Measurements from ENCODE around the gene AHDC1.
"Not testable (repeated sequence)": the region's sequence is repeated elsewhere in the genome, so short reads cannot be mapped to it uniquely, and the experiment has no call there.

AHDC1 gene

DNA sequence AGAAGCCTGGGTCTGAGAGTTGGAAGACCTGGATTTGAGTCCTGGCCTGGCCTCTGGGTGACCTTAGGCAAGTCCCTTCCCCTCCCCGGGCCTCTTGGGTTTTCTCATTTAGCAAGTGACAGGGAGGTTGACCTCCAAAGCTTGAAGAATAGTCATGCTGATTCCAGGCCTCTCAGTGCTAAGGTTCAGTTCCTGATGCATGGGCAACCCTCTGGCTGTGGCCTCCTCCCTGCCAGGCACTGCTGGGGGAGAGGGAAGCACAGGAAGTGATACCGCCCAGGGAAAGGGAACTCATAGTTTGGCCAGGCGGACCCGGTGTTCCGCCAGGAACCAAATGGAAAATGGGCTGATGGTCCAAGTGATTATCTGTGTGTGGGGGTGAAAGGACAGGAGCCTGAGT is 90.4 kb downstream of the AHDC1 start:
- no peak for DNase-seq (ENCODE audit: low read depth)

DNA sequence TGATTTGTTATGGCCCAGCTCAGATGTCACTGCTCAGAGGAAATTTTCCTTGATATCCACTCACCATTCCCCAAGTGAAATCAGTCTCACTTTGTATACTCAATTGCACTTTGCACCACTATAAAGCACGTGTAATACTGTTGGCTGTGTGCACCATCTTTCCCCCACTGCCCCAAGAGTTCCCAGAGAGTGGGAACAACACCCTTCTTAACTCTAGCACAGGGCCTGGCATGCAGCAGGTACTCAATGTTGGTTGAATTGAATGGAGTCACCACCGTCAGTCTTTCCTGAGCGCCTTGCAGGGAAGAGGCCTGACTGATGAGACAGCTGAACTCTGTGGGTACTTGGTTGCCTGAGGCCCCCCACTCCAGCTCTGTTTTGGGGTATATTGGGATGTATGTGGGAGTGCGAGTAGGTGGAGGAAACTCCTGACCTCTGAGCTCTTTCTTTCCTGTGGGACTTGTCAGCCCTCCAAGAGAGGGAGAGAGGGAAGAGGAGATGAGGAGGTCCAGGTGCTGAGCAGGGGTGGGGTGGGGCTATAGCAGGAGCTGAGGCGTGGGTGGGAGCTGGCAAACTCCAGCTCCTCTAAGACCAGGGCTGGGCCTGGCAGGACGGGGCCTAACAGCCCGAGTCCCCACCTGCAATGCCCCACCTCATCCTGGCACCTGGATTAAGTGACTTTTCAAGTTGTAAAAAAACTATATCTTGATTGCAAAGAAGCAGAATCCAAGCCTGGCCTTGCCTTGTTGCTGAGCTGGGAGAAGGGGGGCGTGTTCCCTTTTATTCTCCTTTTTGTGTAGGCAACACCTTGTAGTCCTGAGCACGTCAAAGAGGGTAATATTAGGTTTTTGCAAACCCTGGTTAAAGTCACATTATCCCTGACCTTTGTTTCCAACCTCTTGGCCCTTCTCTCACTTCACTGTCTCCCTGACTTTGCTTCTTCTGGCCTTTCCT is 94.5 kb downstream of the AHDC1 start:
- DNase-seq (ENCODE audit: low read depth): no peak

DNA sequence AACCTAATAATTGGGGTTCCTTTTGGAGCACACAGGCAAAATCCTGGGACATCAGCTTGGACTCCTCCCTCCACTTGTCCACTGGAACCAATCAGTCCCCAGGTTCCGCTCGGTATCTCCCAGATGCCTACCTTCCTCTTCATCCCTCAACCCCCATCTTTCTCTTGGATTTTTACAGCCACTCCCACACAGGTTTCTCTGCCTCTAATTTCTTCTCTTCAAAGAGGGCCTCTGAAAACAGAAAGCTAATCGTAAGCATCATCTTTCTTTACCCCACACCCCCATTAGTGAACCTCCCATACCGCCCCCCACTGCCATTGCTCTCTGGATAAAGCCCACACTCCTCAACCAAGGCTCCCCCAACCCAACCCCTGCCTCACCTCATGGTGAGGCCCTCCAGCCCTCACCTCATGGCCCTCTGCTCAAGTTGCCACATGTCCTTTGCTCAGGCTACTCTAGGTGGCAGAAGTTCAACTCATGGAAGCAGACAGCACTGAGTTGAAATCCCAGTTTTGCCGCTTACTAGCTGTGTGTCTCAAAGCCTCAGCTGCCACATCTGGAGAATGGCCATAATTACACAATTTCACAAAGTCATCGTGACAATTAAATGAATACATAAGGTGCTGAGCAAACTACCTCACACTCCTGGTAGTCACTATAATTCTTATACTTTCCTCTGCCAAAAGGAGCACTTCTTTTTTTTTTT is 95.8 kb downstream of the AHDC1 start:
- no peak for DNase-seq (ENCODE audit: low read depth)

DNA sequence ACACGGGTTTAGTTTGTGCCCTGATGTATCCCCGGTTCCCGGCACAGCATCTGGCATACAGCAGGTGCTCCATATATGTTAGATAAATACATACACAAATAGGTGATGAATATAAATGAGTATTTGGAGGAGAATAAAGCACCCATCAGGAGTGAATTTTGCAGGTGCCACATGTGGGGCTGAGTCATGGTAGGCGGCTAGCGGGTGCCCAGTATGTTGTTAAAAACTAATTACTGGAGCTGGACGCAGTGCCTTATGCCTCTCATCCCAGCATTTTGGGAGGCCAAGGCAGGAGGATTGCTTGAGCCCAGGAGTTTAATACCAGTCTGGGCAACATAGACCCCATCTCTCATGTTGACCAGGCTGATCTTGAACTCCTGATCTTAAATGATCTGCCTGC is 97.2 kb downstream of the AHDC1 start:
- no peak for DNase-seq (ENCODE audit: low read depth)

DNA sequence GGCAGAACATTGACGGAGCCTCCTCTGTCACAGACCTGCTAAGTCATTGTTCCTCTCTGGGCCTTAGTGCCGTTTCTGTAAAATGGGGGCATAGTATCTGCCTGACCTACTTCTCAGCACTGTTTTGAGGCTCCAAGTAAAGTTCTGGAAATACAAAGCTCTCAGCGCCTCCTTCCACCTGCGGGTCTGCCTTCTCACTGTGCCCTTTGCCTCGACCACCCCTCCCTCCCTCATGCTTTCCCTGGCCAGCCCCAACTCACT is 98.6 kb downstream of the AHDC1 start:
- DNase-seq (ENCODE audit: low read depth): no peak

DNA sequence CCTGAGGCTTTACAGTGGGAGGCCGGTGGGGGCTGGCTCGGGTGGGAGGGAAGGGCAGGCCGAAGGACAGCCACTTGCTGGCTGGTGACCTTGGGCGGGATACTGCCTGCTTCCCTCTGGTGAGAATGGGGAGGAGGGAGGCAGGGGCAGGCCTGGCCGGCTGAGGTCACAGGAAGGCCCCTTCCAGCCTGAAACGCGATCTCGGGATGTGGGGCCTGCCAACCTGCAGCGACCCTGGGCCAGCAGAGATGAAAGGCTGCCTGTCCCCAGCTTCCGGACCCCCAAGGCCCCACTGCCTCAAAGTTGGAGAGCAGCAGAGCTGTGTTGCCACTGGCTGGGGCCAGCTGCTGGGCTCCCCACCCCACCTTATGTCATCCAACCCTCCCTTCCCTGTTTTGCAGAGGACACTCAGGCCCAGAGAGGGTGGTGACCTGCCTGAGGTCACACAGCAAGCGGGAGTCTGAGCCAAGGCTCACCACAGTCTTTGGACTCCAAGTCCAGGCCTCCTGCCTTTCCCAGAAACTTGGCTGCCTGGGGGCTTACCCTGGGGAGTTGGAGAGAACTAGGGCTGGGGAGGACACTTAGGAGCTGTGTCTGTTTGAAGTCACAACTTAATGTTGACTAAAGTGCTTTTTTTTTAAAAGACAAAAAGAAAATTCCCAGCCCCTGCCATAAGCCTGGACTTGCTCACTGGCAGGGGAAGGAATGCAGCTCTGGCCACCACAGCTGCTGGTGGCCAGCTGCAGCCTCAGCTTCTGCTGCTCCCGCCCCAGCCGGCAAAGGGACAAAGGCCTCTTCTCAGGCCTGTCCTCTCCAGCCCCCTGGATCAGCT is 99.1 kb downstream of the AHDC1 start:
- DNase-seq (ENCODE audit: low read depth): no peak

DNA sequence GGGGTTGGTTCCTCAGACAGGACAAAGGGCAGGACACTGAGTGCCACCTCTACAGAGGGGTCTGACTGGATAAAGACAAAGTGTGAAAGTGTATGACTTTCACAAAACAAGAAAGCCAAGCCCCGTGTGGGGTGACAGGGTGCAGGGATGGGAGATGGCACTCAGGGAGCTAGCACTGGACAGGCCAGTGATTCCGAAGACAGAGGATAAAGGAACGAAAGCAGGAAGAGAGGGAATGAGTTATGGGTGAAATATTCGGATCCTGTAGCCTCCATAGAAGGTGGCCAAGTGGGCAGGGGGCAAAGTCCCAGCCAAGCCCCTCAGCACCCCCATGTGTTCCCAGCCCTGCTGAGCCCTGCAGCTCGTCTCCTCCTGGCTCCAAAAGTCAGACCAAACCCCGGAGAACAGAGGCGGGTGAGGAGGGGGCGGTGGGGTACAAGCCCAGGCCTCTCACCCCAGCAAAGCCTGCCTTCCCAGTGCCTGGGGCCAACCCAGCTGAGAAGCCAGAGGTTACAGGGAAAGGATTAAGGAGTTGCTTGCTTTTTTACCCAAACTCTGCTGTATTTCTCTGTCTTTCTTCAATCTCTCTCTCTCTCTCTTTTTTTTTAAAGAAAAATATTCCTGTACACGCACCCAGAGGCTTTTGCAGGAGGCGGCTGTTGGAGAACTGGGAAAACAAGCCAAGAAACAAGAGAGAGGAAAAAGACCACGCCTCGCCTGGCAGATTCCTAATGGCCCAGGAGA is 99.9 kb downstream of the AHDC1 start:
- DNase-seq (ENCODE audit: low read depth): no peak

DNA sequence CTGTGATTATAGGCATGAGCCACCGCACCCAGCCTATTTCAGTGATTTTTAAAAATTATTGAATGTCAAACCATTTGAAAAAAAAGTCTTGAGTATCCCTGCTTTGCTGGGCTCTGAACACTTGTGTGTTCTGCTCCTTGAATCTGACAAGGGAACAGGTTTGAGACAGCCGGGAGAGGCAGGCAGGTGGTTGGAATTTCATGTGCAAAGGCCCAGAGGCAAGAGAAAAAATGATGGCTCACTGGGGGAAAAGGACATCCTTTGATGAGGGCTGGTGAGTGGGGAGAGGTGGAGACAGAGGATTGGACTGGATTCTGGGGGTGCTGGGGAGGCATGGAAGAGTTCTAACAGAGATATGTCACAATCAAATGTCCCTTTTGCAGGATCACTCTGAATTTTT is 100.9 kb downstream of the AHDC1 start:
- DNase-seq (ENCODE audit: low read depth): no peak

DNA sequence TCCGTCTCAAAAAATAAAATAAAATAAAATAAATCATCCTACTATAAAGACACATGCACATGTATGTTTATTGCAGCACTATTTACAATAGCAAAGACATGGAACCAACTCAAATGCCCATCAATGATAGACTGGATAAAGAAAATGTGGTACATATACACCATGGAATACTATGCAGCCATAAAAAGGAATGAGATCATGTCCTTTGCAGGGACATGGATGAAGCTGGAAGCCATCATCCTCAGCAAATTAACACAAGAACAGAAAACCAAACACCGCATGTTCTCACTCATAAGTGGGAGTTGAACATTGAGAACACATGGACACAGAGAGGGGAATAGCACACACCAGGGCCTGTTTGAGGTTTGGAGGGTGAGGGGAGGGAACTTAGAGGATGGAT is 102.8 kb downstream of the AHDC1 start:
- DNase-seq (ENCODE audit: low read depth): not testable (repeated sequence)

DNA sequence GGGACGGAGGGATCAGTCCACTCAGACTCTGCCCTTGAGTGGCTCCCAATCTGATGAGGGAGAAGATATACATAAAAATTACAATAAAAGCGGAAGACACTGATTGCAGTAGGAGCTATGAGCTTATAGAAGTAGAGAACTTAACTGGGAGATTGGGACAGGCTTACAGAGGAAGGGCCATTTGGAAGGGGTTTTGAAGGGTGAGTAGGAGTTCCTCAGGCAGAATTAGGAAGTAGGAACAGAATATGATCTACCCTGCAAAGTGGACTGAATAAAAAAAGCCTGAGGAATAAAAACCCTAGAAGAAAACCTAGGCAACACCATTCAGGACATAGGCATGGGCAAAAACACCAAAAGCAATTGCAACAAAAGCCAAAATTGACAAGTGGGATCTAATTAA is 104.8 kb downstream of the AHDC1 start:
- no peak for DNase-seq (ENCODE audit: low read depth)

DNA sequence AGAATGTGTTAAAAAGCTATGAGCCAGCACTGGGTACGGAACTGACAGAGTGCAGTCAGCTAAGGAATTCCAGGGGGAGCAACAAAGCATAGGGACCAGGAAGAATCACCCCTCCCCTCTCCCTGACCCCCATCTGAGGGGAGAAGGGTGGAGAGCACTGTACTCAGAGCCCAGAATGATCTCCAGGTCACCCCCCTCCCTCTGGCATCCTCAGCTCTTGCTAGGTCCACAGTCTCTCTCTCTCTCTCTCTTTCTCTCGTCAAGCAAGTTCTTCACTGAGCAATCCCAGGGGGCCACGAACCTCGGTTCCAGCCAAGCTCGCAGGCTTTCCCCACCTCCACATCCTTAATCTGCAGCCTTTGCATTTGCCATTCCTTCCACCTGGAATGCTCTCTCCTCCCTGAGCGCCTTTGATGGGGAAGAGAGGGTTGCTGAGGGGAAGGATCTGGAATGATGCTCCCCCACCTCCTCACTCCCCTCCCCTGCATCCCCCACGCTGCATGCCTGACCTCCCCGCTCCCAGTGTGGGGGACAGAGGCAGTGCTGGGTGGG is 107.3 kb downstream of the AHDC1 start:
- no peak for DNase-seq (ENCODE audit: low read depth)

DNA sequence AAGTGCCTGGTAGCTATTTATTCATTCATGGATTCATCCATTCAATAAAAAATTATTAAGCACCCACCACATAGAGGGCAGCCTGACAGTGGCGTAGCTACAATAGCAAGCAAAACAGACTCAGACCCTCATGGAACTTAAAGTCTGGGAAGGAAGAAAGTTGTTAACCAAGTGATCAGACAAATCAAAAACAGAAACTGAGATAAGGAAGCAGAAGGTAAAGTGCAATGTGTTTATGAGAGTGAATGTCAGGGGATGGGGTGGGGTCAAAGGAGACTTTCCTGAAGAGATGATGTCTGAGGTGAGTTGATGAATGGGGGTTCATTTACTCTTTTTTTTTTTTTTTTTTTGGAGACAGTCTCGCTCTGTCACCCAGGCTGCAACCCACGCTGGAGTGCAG is 111.1 kb downstream of the AHDC1 start:
- no peak for DNase-seq (ENCODE audit: low read depth)

DNA sequence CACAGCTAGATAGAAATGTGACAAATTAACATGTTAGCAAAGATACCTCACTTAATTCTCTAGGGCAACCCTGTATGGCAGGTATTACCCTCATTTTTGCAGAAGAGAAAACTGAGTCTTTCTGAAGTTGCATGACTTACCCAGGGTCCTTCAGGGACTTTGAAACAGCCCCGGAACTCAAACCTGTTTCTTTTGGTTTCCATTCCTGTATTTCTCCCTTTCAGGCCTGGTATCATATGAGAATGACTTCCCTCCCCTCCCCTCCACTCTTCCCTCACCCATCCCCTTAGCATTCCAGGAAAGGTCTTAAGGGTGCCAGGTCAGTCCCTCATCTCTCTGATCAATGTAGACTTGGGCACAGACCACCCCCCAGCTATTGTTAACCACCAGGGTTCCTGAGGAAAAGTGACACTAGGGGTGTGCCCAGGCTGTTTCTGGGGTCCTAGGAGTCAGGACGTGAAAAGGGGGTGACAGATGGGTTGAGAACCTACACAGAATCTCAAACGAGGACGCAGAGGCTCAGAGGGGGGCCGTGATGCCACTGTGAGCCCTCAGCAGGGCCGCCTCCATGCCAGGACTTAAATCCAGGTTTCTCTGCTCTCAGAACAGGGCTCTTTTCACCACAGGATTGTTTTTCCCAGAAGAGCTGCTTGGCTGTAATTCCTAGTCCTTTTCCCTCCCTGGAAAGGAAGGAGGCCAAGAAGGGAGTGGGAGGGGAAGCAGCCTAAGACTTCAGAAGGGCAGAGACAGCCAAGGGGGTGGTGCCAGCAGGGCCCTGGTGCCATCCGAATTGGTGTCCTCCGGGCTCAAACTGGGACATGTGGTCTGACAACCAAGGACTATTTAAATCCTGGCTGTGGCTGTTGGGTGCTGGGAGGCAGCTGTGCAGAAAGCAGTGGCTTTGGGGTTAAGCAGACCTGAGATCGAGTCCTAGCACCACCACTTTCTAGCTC is 111.9 kb downstream of the AHDC1 start:
- DNase-seq (ENCODE audit: low read depth): no peak

DNA sequence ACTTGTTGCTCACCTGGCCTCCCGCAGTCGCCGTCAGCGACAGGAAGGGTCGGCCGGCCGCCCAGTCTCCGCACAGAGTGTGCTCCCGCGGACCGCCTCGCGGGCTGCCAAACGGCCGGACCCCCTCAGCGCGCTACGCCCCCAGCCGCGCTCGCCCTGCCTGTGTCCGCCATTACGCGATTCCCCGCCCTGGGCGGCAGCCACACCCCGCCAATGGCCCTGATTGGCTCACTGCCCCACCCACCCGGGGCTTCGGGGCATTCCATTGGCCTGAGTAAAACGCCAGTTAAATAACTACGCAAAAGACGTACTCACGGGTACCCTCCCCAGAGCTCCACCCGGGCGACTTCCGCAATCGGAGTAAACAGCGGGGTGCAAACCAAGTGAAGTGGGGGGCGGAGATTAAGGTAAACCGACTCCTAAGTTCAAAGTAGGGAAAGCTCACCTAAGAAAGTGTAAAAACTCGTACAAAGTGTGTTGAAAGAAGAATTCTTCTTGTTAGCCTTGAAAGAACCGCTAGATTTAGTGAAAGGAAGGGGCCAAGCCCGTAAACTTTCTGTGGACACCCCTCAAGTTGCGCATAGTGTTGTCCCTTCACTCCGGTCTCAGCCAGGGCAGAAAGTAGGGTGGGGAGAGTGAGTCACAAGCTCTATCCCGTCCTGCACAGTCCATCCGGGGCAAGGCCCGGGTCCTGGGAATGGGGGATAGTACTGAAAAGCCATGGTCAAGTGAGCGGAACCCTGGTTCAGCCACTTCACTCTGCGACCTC is 113.8 kb downstream of the AHDC1 start, which contains the start of gene WASF2:
WASF2 (minus strand) TSS at position 195 of the 769 bp plus-strand sequence. CDS start 61,277 bp downstream, outside the sequence.
- DNase-seq (ENCODE audit: low read depth): peak; percentile 95

DNA sequence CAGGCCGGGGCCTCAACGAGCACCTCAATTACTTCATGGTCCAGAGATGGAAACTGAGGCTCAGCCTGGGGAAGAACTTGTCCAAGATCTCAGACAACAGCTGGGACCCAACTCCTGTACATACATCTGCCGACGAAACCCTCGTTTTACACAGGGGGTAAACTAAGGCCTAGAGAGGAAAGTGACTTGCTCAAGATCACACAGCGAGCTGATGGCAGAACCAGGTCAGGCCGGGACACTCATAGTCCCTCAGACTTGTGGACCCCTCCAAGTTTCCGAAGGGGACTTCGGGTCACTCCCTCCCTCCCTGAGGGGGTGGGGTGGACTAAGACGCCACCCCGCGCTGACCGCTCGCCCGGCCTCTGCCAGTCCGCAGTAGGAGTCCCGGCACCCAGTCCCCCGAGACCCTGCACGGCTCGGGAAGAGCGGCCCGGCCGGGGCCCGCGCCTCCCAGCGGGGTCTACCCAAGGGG is 114.4 kb downstream of the AHDC1 start:
- DNase-seq (ENCODE audit: low read depth): no peak

DNA sequence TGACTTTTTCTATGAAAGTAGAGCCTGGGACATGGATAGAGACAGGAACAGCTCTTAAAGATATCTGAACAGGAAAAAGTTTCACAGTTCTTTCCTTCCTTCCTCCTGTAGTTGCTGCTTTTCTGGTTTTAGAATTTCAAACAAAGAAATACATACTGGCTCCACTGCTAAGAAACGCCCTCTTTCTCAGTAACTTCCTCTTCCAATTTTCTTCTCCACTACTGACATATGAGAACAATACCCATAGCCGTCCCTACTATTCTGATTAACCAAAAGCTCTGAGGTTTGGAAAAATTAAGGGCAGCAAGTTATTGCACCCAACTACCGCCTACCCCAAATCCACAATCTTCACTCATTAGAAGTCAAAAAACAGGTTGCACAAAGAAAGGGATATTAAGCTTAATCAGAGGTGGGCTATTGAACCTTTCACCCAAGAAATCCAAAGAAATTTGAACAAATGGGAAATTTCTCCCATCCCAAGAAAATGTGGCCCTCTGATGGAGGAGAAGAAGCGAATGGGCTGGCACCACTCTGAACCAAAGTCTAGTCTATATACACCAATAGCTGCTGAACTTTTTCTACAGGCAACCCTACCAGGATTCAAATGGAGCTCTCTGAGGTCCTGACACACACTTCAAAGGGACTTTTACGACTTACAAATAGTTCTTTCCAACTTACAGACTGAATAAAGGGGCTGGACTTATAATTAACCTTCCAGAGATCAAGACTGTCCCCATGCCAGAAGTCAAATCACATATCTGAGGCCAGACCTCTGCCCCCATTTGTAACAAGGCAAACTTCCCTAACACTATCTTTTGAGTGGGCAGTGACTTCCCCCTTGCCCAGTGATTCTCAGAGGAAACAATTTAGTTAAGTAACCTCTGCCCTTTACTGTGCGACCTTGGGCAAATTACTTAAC is 115.7 kb downstream of the AHDC1 start:
- no peak for DNase-seq (ENCODE audit: low read depth)

DNA sequence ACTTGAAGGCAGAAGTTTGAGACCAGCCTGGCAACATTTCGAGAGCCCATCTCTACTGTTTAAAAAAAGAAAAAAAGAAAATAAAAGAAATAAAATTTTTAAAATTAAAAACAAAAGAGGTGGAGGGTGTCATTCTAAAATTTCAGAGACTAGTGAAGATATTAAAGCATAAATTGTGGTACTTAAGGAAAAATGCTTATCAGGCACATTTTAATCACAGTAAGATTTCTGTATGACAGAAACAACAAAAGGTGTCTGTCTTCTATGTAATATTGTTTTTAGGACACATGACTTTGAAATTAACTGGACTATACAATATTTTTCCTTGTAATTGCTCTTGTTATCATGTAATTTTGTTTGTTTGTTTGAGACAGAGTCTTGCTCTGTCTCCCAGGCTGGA is 118.6 kb downstream of the AHDC1 start:
- no peak for DNase-seq (ENCODE audit: low read depth)

Measured in T follicular helper cell (primary cell).